ENCODE data around the gene PLEKHJ1. TPM values are rescaled to one million over a fixed set of nuclear protein-coding genes. Genes with fewer than 3 reads are reported as not detected.

Gene PLEKHJ1
- total and polyA plus RNA-seq, 9 of the 15 experiments (the other 6 are each of a cell fraction or from before 2014, with no cell fraction given): 1.5 to 188 (median 63.9) TPM

GRCh38 chr19:2225415-2226050 lies 10.6 kb downstream of the PLEKHJ1 start:
- Histone ChIP-seq H3K9me3 (replicated peaks; ENCODE audit: control insufficient read depth, insufficient read depth, low read depth, low read length) (no peaks in the 10 kb centered on the region), H3K36me3 (ENCODE audit: control insufficient read depth, insufficient read depth, low read length) (peaks cover 91% of the 10 kb centered on the region; the same call in 2 of the 3 replicates), H3K4me2 (ENCODE audit: insufficient read depth, low read length) (no peak overlapping the region), H4K20me1 (replicated peaks; ENCODE audit: control insufficient read depth, insufficient read depth, low read length) (no peaks in the 10 kb centered on the region), H2AFZ (ENCODE audit: low read depth, low read length) (no peak overlapping the region), H3K27ac (ENCODE audit: extremely low read depth, low read depth, low read length) (no peak overlapping the region), H3K9me1 (ENCODE audit: control insufficient read depth, insufficient read depth, low read length) (no peaks in the 10 kb centered on the region), H3K79me2 (ENCODE audit: control insufficient read depth, insufficient read depth, low read length) (no peaks in the 10 kb centered on the region), H3K9ac (ENCODE audit: insufficient read depth in 1 of 2, low read depth in 2 of 2, low read length in 2 of 2) (no peak overlapping the region), H3K27me3 (ENCODE audit: control insufficient read depth in 2 of 2, insufficient read depth in 2 of 2, low read length in 2 of 2) (no peaks in the 10 kb centered on the region), H3K4me3 (no peak overlapping the region), H3K4me1 (replicated peaks in 1 of 2; ENCODE audit: control insufficient read depth in 2 of 2, insufficient read depth in 2 of 2, low read length in 2 of 2) (peaks cover 0 to 44% of the 10 kb centered on the region in 2 experiments; a peak in 2 of 5 replicates)
- no TSS peak for BruUV-seq (replicated peaks)
- 97% methylated on average over 27 of the region's 32 CpGs for WGBS (ENCODE audit: insufficient coverage, low coverage, missing lambda C conversion rate)
- POLR2A ChIA-PET: no interaction called here
- CTCF ChIA-PET (ENCODE audit: low intra/inter-chr PET ratio): no interaction called here
- in situ Hi-C loops (cut with MboI): no loop called here
- intact Hi-C loops (cut with micrococcal nuclease): no loop called here
- ATAC-seq (no peak), DNase-seq (ENCODE audit: extremely low read depth in 1 of 4, low spot score in 3 of 4) (no peak), FAIRE-seq (no peak)
- peak; percentile 64; the same call in 1 of the 2 replicates for TF ChIP-seq MAFG (tag; conservative IDR thresholded peaks at IDR 0.05)
- peak; percentile 39; the same call in 1 of the 2 replicates for TF ChIP-seq MAFF (IDR thresholded peaks at IDR 0.05; ENCODE audit: low read length)
- TF ChIP-seq IFI16 (CRISPR knock-in tag; IDR thresholded peaks at IDR 0.05): no peak
- TF ChIP-seq BACH1 (tag; IDR thresholded peaks at IDR 0.05): no peak
- TF ChIP-seq ZBTB33 (CRISPR knock-in tag; IDR thresholded peaks at IDR 0.05): peak; percentile 97
- no peak for TF ChIP-seq FOXO4 (CRISPR knock-in tag; IDR thresholded peaks at IDR 0.05)
- TF ChIP-seq SRSF1 (IDR thresholded peaks at IDR 0.05; ENCODE audit: low read depth, low read length): no peak
- TF ChIP-seq ZNF408 (CRISPR knock-in tag; IDR thresholded peaks at IDR 0.05; ENCODE audit: low read depth): no peak
- TF ChIP-seq ZNF316 (IDR thresholded peaks at IDR 0.05): peak; percentile 87
- peak; percentile 81 for TF ChIP-seq C11orf30 (IDR thresholded peaks at IDR 0.05; ENCODE audit: low read depth)
- TF ChIP-seq HCFC1 (IDR thresholded peaks at IDR 0.05; ENCODE audit: low read depth, low read length): no peak
- no peak for TF ChIP-seq RBM17 (IDR thresholded peaks at IDR 0.05; ENCODE audit: borderline replicate concordance, low read depth, low read length)
- peak; percentile 64 for TF ChIP-seq MAFK (IDR thresholded peaks at IDR 0.05; ENCODE audit: low read length)
- peak; percentile 48 for TF ChIP-seq RBM22 (IDR thresholded peaks at IDR 0.05; ENCODE audit: low read depth, low read length, poor library complexity, severe bottlenecking)
- no peak for TF ChIP-seq ARNT (IDR thresholded peaks at IDR 0.05)
- TF ChIP-seq NR4A1 (CRISPR knock-in tag; IDR thresholded peaks at IDR 0.05): no peak
- no peak for TF ChIP-seq NR4A1 (tag; IDR thresholded peaks at IDR 0.05)
- TF ChIP-seq ZNF12 (CRISPR knock-in tag; IDR thresholded peaks at IDR 0.05): no peak
- no peak for TF ChIP-seq E2F5 (CRISPR knock-in tag; IDR thresholded peaks at IDR 0.05)

Data from K562 (cell line).